DOHH2 (cell line): ENCODE data around the gene FAAP20.

ENCODE experiments used
- H3F3A ChIP-seq: fragments of 200-600 bp; sonication (generic), shearing (Covaris generic); 2 replicates; pipeline ENCODE4 v1.6.0; 2016; ENCODE audit warnings: antibody characterized with exemption, mild to moderate bottlenecking; ENCODE audit not compliant: control insufficient read depth, insufficient read depth
- H3K27ac ChIP-seq: fragments of 200-600 bp; sonication (generic); 2 replicates; pipeline ENCODE4 v1.5.1; 2014; ENCODE audit warnings: low read depth, mild to moderate bottlenecking, low read length, moderate library complexity
- H3K27me3 ChIP-seq: fragments of 200-600 bp; sonication (generic); 2 replicates; pipeline ENCODE4 v1.6.1; 2014; ENCODE audit warnings: mild to moderate bottlenecking, low read length, mixed read lengths; ENCODE audit not compliant: control insufficient read depth
- H3K36me3 ChIP-seq: fragments of 200-600 bp; sonication (generic); 2 replicates; pipeline ENCODE4 v1.6.1; 2014; ENCODE audit warnings: mild to moderate bottlenecking, low read length, moderate library complexity, mixed read lengths; ENCODE audit not compliant: control insufficient read depth
- H3K4me1 ChIP-seq: fragments of 200-600 bp; sonication (generic); 2 replicates; pipeline ENCODE4 v1.6.1; 2014; ENCODE audit warnings: mild to moderate bottlenecking, low read length, mixed read lengths; ENCODE audit not compliant: control insufficient read depth
- H3K4me2 ChIP-seq: fragments of 200-600 bp; sonication (generic); 2 replicates; pipeline ENCODE4 v1.6.0; 2014; ENCODE audit warnings: mild to moderate bottlenecking, low read length, moderate library complexity
- H3K4me3 ChIP-seq: fragments of 200-600 bp; sonication (generic); 2 replicates; pipeline ENCODE4 v1.5.1; 2014; ENCODE audit warnings: mild to moderate bottlenecking, low read length, mixed read lengths
- H3K79me2 ChIP-seq: fragments of 200-600 bp; sonication (generic); 2 replicates; pipeline ENCODE4 v1.6.1; 2014; ENCODE audit warnings: mild to moderate bottlenecking, low read length, mixed read lengths; ENCODE audit not compliant: control insufficient read depth
- H3K9me2 ChIP-seq: fragments of 200-600 bp; sonication (generic); replicated peaks from 2 replicates; pipeline ENCODE4 v1.6.1; 2014; ENCODE audit warnings: mild to moderate bottlenecking, low read length, mixed read lengths; ENCODE audit not compliant: control insufficient read depth
- H3K9me3 ChIP-seq: fragments of 200-600 bp; sonication (generic); 2 replicates; pipeline ENCODE4 v1.6.1; 2014; ENCODE audit warnings: antibody characterized with exemption, low read length, mixed read lengths; ENCODE audit not compliant: control insufficient read depth, insufficient read depth
- H4K20me1 ChIP-seq: fragments of 200-600 bp; sonication (generic); 2 replicates; pipeline ENCODE4 v1.6.0; 2014; ENCODE audit warnings: low read depth, mild to moderate bottlenecking, antibody characterized with exemption, low read length, moderate library complexity; ENCODE audit not compliant: control insufficient read depth, insufficient read depth
- EZH2phosphoT487 ChIP-seq: fragments of 200-600 bp; sonication (generic); IDR thresholded peaks from 2 replicates; pipeline ENCODE4 v1.6.1; 2017; ENCODE audit warnings: borderline replicate concordance, mild to moderate bottlenecking, antibody characterized with exemption, low read length, moderate library complexity, mixed read lengths
- TF ChIP-seq, protein P1 (sequence below): fragments of 200-600 bp; sonication (generic); IDR thresholded peaks from one replicate; pipeline ENCODE4 v1.5.1; 2014; ENCODE audit warnings: antibody characterized with exemption, mild to moderate bottlenecking, low read depth, low read length; ENCODE audit not compliant: poor library complexity, severe bottlenecking

Gene FAAP20

DNA sequence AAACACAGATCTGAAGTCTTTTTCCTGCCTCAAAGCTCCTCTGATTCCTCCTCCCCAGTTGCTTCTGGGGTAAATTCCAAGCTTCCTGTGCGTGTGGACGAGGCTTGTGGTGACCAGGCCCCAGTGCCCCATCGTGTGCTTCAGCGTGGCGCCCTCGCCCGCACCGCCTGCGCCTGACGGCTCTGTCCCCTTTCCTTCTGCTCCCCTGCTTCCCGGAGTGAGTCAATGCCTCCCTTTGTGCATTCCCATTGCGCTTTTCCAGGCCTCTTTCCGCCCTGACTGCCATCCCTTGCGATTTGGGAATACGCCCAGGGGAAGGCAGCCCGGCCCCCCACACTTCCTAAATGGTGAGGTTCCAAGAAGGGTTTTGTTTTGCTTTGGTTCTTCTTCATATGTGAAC, 36.3 kb downstream of the FAAP20 start:
- Histone ChIP-seq H3K4me3 (no peak overlapping the region), H3K36me3 (no peaks in the 10 kb centered on the region), H3K4me1 (no peaks in the 10 kb centered on the region), H4K20me1 (no peaks in the 10 kb centered on the region), H3K4me2 (no peak overlapping the region), H3K27ac (no peak overlapping the region), H3K9me2 (no peaks in the 10 kb centered on the region), H3K79me2 (no peaks in the 10 kb centered on the region), H3F3A (no peaks in the 10 kb centered on the region), H3K27me3 (no peaks in the 10 kb centered on the region), H3K9me3 (no peaks in the 10 kb centered on the region)
- TF ChIP-seq, protein P1, sequence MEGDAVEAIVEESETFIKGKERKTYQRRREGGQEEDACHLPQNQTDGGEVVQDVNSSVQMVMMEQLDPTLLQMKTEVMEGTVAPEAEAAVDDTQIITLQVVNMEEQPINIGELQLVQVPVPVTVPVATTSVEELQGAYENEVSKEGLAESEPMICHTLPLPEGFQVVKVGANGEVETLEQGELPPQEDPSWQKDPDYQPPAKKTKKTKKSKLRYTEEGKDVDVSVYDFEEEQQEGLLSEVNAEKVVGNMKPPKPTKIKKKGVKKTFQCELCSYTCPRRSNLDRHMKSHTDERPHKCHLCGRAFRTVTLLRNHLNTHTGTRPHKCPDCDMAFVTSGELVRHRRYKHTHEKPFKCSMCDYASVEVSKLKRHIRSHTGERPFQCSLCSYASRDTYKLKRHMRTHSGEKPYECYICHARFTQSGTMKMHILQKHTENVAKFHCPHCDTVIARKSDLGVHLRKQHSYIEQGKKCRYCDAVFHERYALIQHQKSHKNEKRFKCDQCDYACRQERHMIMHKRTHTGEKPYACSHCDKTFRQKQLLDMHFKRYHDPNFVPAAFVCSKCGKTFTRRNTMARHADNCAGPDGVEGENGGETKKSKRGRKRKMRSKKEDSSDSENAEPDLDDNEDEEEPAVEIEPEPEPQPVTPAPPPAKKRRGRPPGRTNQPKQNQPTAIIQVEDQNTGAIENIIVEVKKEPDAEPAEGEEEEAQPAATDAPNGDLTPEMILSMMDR, result no peak
- TF ChIP-seq EZH2phosphoT487, result no peak

GRCh38 chr1:2157856-2158255, 36.7 kb downstream of the FAAP20 start:
- H3K4me3 ChIP-seq, result no peak overlapping the region
- no peaks in the 10 kb centered on the region for H4K20me1 ChIP-seq
- no peak for TF ChIP-seq EZH2phosphoT487
- TF ChIP-seq, protein P1, result no peak
- no peaks in the 10 kb centered on the region for H3K4me1 ChIP-seq
- no peaks in the 10 kb centered on the region for H3K27me3 ChIP-seq
- no peak overlapping the region for H3K4me2 ChIP-seq
- H3K9me3 ChIP-seq, result no peaks in the 10 kb centered on the region
- H3K79me2 ChIP-seq, result no peaks in the 10 kb centered on the region
- no peaks in the 10 kb centered on the region for H3F3A ChIP-seq
- no peaks in the 10 kb centered on the region for H3K9me2 ChIP-seq
- H3K36me3 ChIP-seq, result no peaks in the 10 kb centered on the region
- H3K27ac ChIP-seq, result no peak overlapping the region

DNA sequence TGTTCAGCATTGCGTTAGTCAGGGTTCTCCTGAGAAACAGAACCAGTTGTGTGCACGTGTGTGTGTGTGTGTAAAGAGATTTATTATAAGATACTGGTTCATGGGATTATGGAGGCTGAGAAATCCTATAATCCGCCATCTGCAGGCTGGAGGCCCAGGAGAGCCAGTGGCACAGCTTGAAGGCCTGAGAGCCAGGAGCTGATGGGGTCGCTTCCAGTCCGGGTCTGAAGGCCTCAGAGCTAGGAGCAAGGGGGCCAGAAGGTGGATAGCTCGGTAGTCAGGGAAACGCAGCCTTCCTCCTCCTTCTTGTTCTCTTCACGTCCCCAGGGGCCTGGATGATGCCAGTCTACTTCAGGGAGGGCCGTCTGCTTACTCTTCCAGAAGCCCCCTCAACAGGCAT, 37.7 kb downstream of the FAAP20 start:
- Histone ChIP-seq H3K4me2 (no peak overlapping the region), H3K36me3 (no peaks in the 10 kb centered on the region), H3K4me3 (no peak overlapping the region), H3K9me2 (no peaks in the 10 kb centered on the region), H3K27ac (no peak overlapping the region), H3K9me3 (no peaks in the 10 kb centered on the region), H3K79me2 (no peaks in the 10 kb centered on the region), H3K4me1 (no peaks in the 10 kb centered on the region), H4K20me1 (no peaks in the 10 kb centered on the region), H3F3A (no peaks in the 10 kb centered on the region), H3K27me3 (no peaks in the 10 kb centered on the region)
- TF ChIP-seq, protein P1, result no peak
- no peak for TF ChIP-seq EZH2phosphoT487

DNA sequence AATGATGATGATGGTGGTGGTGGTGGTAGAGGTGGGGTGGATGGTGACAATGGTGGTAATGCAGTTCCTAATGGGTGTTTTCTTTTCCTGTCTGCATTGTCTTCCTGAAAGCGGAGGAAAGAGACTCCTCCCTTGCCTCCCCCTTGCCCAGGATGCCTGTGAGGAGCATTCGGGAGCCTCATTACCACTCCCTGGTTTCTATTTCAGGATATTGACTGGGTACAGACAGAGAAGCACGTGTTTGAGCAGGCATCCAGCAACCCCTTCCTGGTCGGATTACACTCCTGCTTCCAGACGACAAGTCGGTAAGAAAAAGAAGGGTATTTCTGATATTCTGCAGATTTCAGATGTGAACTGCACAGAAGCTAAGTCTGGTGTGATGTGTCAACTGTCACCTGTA, 38.8 kb downstream of the FAAP20 start:
- Histone ChIP-seq H3K4me2 (no peak overlapping the region), H3K9me2 (no peaks in the 10 kb centered on the region), H3K79me2 (no peaks in the 10 kb centered on the region), H3F3A (no peaks in the 10 kb centered on the region), H3K36me3 (no peaks in the 10 kb centered on the region), H3K4me3 (no peak overlapping the region), H3K27me3 (no peaks in the 10 kb centered on the region), H4K20me1 (no peaks in the 10 kb centered on the region), H3K4me1 (no peaks in the 10 kb centered on the region), H3K9me3 (no peaks in the 10 kb centered on the region), H3K27ac (no peak overlapping the region)
- TF ChIP-seq, protein P1, result no peak
- no peak for TF ChIP-seq EZH2phosphoT487
